Heart right ventricle (tissue), 16 donors: ENCODE data around the gene NPDC1. TPM values are rescaled to one million over a fixed set of nuclear protein-coding genes. Genes with fewer than 3 reads are reported as not detected.

Experiments
- ATAC-seq, 8 donors: fragments of 200-7000 bp; cut with Tn5 transposase; one replicate each; pipeline ENCODE4 v1.9.1; 2020; ENCODE audit warnings: mild to moderate bottlenecking in 8 of 8, moderate library complexity in 8 of 8, moderate number of reproducible peaks in 1 of 8
- DNase-seq, 2 donors: peaks; one replicate each; pipeline ENCODE4 v3.0.0-alpha.2; 2020
- H3K27ac ChIP-seq, 10 donors: fragments of 200-600 bp; sonication (generic) in 2 of 10; one replicate each; pipeline versions ENCODE4 v1.5.0 to v1.8.0; 2020 to 2022; ENCODE audit warnings: mild to moderate bottlenecking in 3 of 10
- H3K27me3 ChIP-seq, 7 donors: fragments of 200-600 bp; one replicate each; pipeline ENCODE4 v1.8.0; 2021 to 2022; ENCODE audit warnings: mild to moderate bottlenecking in 2 of 7
- H3K36me3 ChIP-seq, 9 donors: fragments of 200-600 bp; sonication (generic) in 1 of 9; one replicate each; pipeline versions ENCODE4 v1.5.0 to v1.8.0; 2020 to 2022; ENCODE audit warnings: mild to moderate bottlenecking in 2 of 9
- H3K4me1 ChIP-seq, 9 donors: fragments of 200-600 bp; sonication (generic) in 1 of 9; one replicate each; pipeline versions ENCODE4 v1.5.0 to v1.8.0; 2020 to 2022; ENCODE audit warnings: mild to moderate bottlenecking in 4 of 9
- H3K4me3 ChIP-seq, 10 donors: fragments of 200-600 bp; sonication (generic) in 2 of 10; one replicate each; pipeline versions ENCODE4 v1.5.0 to v1.8.0; 2020 to 2022; ENCODE audit warnings: mild to moderate bottlenecking in 7 of 10, moderate library complexity in 2 of 10
- H3K9me3 ChIP-seq, 11 donors: fragments of 200-600 bp in 10 of 11; sonication (generic) in 2 of 11; one replicate each; pipeline versions ENCODE4 v1.5.0 to v1.8.0; 2013 to 2022; ENCODE audit warnings: mild to moderate bottlenecking in 2 of 11, control low read depth in 1 of 11, moderate library complexity in 1 of 11
- WGBS, 2 donors: extraction: QIAGEN DNeasy Blood & Tissue Kit; methylation state at CpG; one replicate each; pipeline ENCODE4 v1.1.7; 2013; ENCODE audit warnings: inconsistent platforms in 1 of 2; 5-methylcytosine and 5-hydroxymethylcytosine counted together
- intact Hi-C, 10 donors: fragments of 100-400 bp; cut with DNase I; formaldehyde crosslinking; loops; one replicate each; pipeline versions ENCODE4 v1.11.1 to v1.14.2; 2022
- polyA plus RNA-seq, 2 donors: library from polyadenylated mRNA; stranded (reverse); fragments of 200-250 nt; gene quantifications; one replicate each; pipeline ENCODE4 v1.2.3, GENCODE V29; 2013
- total RNA-seq, 10 donors: library from RNA; stranded (reverse); fragmentation: NEBNext Ultra II Directional in 3 of 10; extraction: Animal tissue kit (Norgen Biotek cat#: 25700) in 3 of 10; gene quantifications; one replicate each; pipeline versions ENCODE4 v1.2.1 to v1.2.4, GENCODE V29; 2021 to 2023
- TF ChIP-seq, protein P1 (sequence below), 9 donors: fragments of 200-600 bp; sonication (generic) in 2 of 9; IDR thresholded peaks; one replicate each; pipeline versions ENCODE4 v1.5.0 to v1.8.0; 2021 to 2022; ENCODE audit warnings: antibody characterized with exemption in 9 of 9, mild to moderate bottlenecking in 5 of 9, moderate library complexity in 1 of 9
- donor health status: Arrhythmogenic right ventricular cardiomyopathy.
- donor health status: ischemic (EF 13 %, LVEDD 7.1; RV severe dilation, severe dysfunction).
- donor health status: healthy with polysubstance abuse.
- donor health status: DM: no; HTN: yes; CAD: no.
- donor health status: DM: no; HTN: no; CAD: no.
- donor health status: ischemic (EF 25% LVEDD 6.9; RV normal size, moderate dysfunction).
- donor health status: ischemic (EF 25% LVEDD 5.7; RV mildly dilated, moderate dysfunction).
- donor health status: healthy.
- donor health status: DM: yes; HTN: yes; CAD: no.
- donor health status: Ischemic cardiomyopathy.
- donor health status: ischemic (EF 35%, LVEDD 5.7; RV mildly dilated, moderate dysfunction).
- donor health status: nonischemic (EF 11% LVEDD 7.7; RV severe dilation, severe dysfunction).
- donor health status: DM: yes; HTN: yes; CAD: no.
- donor health status: PGD.
- donor health status: ischemic (EF 29% LVEDD 5.4; RV normal size, mild dysfunction).
- donor health status: nonischemic (EF 23%, LVEDD 6.1; RV moderate dilation, normal function).

NPDC1 gene
- total and polyA plus RNA-seq, 12 donors = 29.1 to 153 (median 54.5) TPM

DNA sequence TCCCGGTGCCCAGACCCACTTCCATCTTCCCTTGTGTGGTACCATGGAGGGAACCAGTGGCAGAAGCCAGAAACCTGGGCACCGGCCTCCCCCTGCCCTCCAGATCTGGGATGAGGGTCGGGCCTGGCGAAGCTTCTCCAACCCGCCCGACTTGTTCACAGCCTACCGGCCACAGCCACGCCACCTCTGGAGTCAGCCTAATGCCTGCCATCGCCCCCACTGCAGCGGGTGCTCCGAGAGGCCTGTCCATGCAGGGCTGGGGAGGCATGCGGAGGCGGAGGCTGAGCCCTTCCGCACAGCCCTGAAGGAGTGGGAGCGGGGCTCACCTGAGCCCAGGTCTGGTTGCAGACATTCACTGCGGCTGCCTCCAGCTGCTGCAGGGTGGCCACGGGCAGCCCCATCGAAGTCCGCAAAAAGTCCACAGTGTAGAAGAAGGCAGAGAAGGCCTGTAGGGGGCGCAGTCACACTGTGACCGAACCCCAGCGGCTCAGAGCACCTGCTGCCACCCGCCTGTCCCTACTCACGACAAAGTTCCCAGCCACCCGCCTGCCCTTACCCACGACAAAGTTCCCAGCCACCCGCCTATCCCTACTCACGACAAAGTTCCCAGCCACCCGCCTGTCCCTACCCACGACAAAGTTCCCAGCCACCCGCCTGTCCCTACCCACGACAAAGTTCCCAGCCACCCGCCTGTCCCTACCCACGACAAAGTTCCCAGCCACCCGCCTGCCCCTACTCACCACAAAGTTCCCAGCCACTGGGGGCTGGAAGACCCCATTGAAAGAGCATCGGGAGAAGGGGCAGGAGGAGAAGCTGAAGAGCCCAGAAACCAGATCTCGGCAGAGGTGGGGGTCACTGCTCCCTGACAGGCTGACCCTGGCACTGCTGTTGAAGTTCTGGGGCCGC lies 3.8 kb upstream of the NPDC1 start:
- Histone ChIP-seq H3K27ac (no peak overlapping the region), H3K27me3 (peaks cover 6 to 98% (median 65%) of the 10 kb centered on the region in 7 donors), H3K9me3 (no peaks in the 10 kb centered on the region), H3K4me1 (peaks cover 23 to 46% (median 41%) of the 10 kb centered on the region in 9 donors), H3K36me3 (no peaks in the 10 kb centered on the region), H3K4me3 (no peak overlapping the region)
- DNase-seq (peak in 1 of 2 donors; percentile 62), ATAC-seq (peak in 4 of 8 donors; percentile 24 to 36 (median 26))
- TF ChIP-seq, protein P1, sequence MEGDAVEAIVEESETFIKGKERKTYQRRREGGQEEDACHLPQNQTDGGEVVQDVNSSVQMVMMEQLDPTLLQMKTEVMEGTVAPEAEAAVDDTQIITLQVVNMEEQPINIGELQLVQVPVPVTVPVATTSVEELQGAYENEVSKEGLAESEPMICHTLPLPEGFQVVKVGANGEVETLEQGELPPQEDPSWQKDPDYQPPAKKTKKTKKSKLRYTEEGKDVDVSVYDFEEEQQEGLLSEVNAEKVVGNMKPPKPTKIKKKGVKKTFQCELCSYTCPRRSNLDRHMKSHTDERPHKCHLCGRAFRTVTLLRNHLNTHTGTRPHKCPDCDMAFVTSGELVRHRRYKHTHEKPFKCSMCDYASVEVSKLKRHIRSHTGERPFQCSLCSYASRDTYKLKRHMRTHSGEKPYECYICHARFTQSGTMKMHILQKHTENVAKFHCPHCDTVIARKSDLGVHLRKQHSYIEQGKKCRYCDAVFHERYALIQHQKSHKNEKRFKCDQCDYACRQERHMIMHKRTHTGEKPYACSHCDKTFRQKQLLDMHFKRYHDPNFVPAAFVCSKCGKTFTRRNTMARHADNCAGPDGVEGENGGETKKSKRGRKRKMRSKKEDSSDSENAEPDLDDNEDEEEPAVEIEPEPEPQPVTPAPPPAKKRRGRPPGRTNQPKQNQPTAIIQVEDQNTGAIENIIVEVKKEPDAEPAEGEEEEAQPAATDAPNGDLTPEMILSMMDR (IDR thresholded peaks at IDR 0.05) = peak; percentile 29 to 64 (median 53)
- 54% methylated on average over 36 to 38 of the region's 38 CpGs for WGBS, 2 donors
- intact Hi-C loops = loop anchor here in 1 of 10 donors (2.0 kb wide), 1 partner anchor 17 kb away; no protein-coding TSS in a partner anchor

GRCh38 chr9:137048655-137049543 lies 2.9 kb upstream of the NPDC1 start:
- DNase-seq (no peak), ATAC-seq (no peak)
- no peak overlapping the region for H3K4me3 ChIP-seq
- WGBS, 2 donors = 41 to 43% methylated on average over 68 to 72 of the region's 72 CpGs
- peaks cover 23 to 46% (median 42%) of the 10 kb centered on the region in 9 donors for H3K4me1 ChIP-seq
- H3K27me3 ChIP-seq = peaks cover 6 to 98% (median 61%) of the 10 kb centered on the region in 7 donors
- no peaks in the 10 kb centered on the region for H3K36me3 ChIP-seq
- no peak overlapping the region for H3K27ac ChIP-seq
- intact Hi-C loops = loop anchor here in 1 of 10 donors (2.0 kb wide), 1 partner anchor 18 kb away; no protein-coding TSS in a partner anchor
- TF ChIP-seq, protein P1 (IDR thresholded peaks at IDR 0.05) = no peak
- no peaks in the 10 kb centered on the region for H3K9me3 ChIP-seq

DNA sequence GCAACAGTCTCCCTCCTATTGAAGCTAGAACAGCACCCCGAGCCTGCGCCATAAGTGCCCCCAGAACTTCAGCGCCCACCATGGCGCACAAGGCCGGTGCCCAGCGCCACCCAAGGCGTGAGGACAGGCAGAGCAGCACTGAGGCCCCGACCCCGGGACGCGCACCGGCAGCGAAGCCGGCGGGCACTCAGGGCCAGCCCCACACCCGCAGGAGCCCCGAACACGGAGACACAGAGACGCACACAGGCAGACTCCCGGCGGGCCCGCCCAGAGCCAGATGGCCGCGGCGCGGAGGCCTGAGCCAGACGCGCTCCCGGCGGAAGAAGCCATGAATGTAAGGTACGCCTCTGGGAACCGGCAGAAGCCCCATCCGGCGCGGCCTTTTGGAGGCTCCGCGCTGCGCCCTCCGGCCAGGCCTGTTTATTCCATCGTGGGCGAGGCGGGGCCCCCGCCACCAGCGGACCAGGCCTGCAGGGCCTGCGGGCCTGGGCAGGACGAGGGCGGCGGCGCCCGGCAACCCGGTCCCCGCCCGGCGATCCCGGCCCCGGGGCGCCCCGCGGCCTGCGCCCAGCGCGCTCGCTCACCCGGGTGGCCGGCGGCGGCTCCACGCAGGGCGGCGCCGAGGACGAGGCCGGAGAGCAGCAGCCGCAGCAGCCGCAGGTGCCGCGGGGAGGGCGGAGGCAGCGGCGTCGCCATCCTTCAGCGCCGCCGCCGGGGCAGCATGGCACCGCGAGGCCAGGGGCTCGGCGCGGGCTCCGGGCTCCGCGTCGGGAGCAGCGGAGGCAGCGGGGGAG lies 486 bp downstream of the NPDC1 start:
- Histone ChIP-seq H3K27me3 (peaks cover 0 to 68% (median 28%) of the 10 kb centered on the region in 7 donors), H3K4me1 (peaks cover 27 to 63% (median 40%) of the 10 kb centered on the region in 9 donors), H3K9me3 (no peaks in the 10 kb centered on the region), H3K4me3 (peak overlapping the region; percentile 45 to 80 (median 68)), H3K27ac (peak overlapping the region; percentile 78 to 92 (median 88)), H3K36me3 (peaks cover 0 to 22% (median 6%) of the 10 kb centered on the region in 9 donors)
- WGBS, 2 donors = 2 to 3% methylated on average over 85 to 96 of the region's 96 CpGs
- intact Hi-C loops = loop anchor here in 6 of 10 donors (1.0 to 2.0 kb wide), 4 partner anchors 19 to 25 kb away; partner anchors contain the start of gene SAPCD2 (in 1 of the 6)
- TF ChIP-seq, protein P1 (IDR thresholded peaks at IDR 0.05) = no peak
- peak in 1 of 2 donors; percentile 55 for DNase-seq
- peak in 5 of 8 donors; percentile 2 to 18 (median 9) for ATAC-seq
